GM20000 (cell line): ENCODE results near the gene CBLB.
"Not testable (repeated sequence)": the region's sequence is repeated elsewhere in the genome, so short reads cannot be mapped to it uniquely, and the experiment has no call there.

Source experiments
- DNase-seq: peaks from one replicate; pipeline ENCODE4 v3.0.0; 2012; ENCODE audit warnings: low spot score
- CTCF ChIP-seq: IDR thresholded peaks from 2 replicates; pipeline ENCODE4 v1.5.1; 2012; ENCODE audit warnings: mild to moderate bottlenecking, control low read depth; ENCODE audit errors: extremely low read depth, missing control alignments

The CBLB gene

GRCh38 chr3:105767776-105768175 is 101.0 kb downstream of the CBLB start:
- TF ChIP-seq CTCF, result no peak
- DNase-seq, result no peak

- DNase-seq, result no peak
- TF ChIP-seq CTCF, result no peak
These were observed 101.6 kb downstream of the CBLB start for GRCh38 chr3:105767216-105767615.

GRCh38 chr3:105765308-105765639 is 103.5 kb downstream of the CBLB start:
- no peak for DNase-seq
- TF ChIP-seq CTCF, result no peak

GRCh38 chr3:105764378-105765307 is 104.2 kb downstream of the CBLB start:
- DNase-seq, result no peak
- no peak for TF ChIP-seq CTCF

GRCh38 chr3:105763659-105764036 is 105.2 kb downstream of the CBLB start:
- no peak for TF ChIP-seq CTCF
- DNase-seq, result no peak

- DNase-seq, result no peak
- no peak for TF ChIP-seq CTCF
These were observed 105.8 kb downstream of the CBLB start for GRCh38 chr3:105762749-105763658.

GRCh38 chr3:105762214-105762613 is 106.6 kb downstream of the CBLB start:
- DNase-seq, result not testable (repeated sequence)
